ENCODE measurements around the gene TTLL12.
A peak's percentile ranks its signal among the peaks of the same experiment; 100 is the strongest.
"Not testable (repeated sequence)": the region's sequence is repeated elsewhere in the genome, so short reads cannot be mapped to it uniquely, and the experiment has no call there.

TTLL12 gene

GRCh38 chr22:43152003-43152356 is 35.0 kb downstream of the TTLL12 start:
- no peak for DNase-seq

DNA sequence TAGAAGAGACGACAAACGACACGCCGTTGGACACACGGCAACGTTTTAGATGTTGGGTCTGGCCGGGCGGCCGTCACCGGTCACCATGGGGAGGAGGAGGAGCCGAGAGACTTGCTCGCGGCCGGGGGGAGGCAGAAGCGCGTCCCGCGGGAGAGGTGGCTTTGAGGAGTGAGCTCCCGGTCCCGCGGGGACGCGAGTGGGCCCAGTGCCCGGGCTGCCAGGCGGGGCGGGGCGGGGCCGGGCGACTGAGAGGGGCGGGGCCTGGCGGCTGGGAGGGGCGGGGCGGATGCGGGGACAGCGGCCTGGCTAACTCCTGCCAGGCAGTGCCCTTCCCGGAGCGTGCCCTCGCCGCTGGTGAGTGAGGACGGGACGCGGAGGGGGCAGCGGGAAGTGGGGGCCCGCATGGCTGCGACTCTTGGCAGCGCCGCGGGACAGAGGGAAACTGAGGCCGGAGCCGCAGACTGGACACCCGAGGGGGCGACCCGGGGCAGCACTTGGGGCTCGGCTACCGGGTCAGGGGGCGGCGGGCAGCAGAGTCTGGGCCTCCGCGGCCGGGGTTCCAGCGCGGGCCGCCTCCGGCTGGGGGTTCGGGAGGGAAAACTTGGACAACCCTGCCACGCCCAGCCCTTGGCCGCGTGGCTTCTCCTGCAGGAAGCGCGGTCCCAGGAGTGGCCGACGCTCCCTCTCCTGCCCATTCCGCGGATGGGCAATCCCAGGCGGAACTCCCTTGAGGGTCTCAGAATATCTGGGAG is 35.5 kb downstream of the TTLL12 start, which contains the start of gene TSPO:
TSPO (plus strand) TSS at position 309 of the 752 bp plus-strand sequence. CDS start 7,680 bp downstream, outside the sequence.
- DNase-seq, result peak; percentile 65

GRCh38 chr22:43150731-43151206 is 36.2 kb downstream of the TTLL12 start:
- DNase-seq, result no peak

DNA sequence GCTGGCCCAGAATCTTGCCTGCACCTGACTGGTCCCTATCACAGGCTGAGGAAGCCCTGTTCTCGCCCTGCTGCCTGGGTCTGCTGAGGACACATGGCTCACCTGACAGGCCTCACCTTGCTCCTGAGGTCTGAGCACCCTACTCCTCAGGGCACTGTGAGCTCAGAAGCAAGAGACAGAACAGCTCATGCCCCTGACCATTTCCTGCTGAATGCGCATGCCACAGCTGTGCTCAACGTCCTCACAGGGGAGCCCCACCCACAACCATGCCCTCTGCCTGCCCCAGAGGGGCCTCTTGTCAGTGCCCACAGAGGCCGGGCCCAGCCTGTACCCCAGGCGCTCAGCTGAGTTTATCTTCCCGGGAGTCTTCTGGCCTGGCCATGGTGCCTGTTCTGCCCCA is 38.4 kb downstream of the TTLL12 start:
- DNase-seq, result no peak

DNA sequence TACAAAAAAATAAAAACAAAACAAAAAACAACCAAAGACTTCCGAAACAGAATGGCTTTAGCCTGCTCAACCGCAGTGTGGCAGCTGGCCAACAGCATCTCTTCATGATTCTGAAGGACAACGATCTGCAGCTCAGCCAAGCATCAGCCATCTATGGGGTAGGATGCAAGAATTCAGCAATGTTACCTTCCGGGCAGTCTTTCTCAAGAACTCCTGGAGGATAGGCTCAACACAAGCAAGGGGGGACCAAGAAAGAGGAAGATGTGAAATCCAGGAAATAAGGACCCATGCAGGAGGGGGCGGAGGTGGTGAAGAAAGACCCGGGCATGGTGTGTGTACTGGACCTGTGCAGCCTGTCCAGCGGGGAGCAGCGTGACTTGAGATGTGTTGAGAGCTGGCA is 39.1 kb downstream of the TTLL12 start:
- DNase-seq, result no peak

GRCh38 chr22:43146332-43146731 is 40.6 kb downstream of the TTLL12 start:
- DNase-seq, result not testable (repeated sequence)

GRCh38 chr22:43145371-43145770 is 41.6 kb downstream of the TTLL12 start:
- DNase-seq, result not testable (repeated sequence)

- no peak for DNase-seq
These were observed 42.0 kb downstream of the TTLL12 start for GRCh38 chr22:43144949-43145348.

- peak; percentile 88 for DNase-seq
These were observed 43.9 kb downstream of the TTLL12 start, which contains the start of gene MCAT for GRCh38 chr22:43142880-43143562. Gene MCAT (minus strand): TSS chr22:43143398. CDS start chr22:43143348, 50 bp downstream.

- DNase-seq, result no peak
These were observed 50.1 kb downstream of the TTLL12 start for GRCh38 chr22:43136801-43137200.

- DNase-seq, result peak; percentile 48
These were observed 50.7 kb downstream of the TTLL12 start for GRCh38 chr22:43136255-43136654.

DNA sequence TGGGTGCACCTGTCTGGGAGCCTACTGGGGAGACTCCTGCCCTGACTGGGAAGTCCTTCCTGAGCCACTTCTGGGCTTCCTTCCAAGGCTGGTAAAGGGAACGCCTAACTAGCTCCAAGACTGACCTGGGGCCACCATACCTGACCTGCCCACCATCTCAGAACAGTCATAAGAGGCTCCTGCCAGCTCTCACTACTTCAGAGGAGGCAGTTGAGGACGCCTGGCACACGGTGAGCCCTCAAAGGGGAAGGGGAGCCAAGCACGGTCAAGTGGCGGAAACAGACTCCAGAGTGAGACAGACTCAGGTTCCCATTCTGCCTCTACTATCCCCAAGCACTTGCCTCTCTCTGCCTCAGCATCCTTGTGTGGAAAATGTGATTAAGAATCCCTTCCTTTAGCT is 51.4 kb downstream of the TTLL12 start:
- DNase-seq, result no peak

DNA sequence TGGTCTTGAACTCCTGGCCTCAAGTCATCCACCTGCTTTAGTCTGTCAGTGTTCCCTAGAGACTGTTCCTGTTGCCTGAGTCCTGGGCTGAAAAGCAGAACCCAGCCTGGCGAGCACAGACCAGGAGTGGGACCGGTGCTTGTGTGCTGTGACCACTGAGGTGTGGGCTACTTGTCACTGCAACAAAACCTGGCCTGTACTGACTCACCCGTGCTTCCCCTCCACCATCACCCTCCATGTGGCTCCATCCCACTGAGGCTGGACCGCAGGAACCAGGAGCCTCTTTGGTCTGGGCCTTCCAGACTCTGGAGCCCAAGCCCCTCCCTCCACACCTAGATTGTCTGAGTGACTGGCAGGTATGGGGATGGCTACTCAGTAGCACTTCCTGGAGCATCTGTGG is 52.4 kb downstream of the TTLL12 start:
- DNase-seq, result no peak

DNA sequence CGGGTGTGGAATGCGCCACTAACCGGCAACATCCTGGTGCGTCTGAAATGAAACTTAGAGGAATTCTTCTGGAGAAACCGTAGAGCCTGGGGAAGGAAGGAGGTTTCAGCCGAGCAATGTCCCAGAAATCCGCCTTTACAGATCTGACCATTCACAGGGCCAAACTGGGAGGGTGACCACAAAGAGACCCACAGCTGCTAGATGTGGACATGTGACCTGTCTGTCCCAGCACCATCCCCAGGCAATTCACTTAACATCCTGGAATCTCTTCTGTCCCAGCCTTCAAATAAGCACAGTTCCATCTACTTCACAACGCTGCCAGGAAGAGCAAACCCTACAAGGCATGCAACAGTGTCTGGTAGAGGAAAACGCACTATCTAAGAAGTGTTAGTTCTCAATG is 53.5 kb downstream of the TTLL12 start:
- no peak for DNase-seq

GRCh38 chr22:43131773-43132501 is 55.0 kb downstream of the TTLL12 start:
- no peak for DNase-seq

GRCh38 chr22:43129426-43130425 is 57.2 kb downstream of the TTLL12 start:
- no peak for DNase-seq

GRCh38 chr22:43128928-43129424 is 58.0 kb downstream of the TTLL12 start:
- no peak for DNase-seq

- DNase-seq, result no peak
These were observed 58.8 kb downstream of the TTLL12 start for GRCh38 chr22:43128116-43128515.

GRCh38 chr22:43127166-43127908 is 59.6 kb downstream of the TTLL12 start:
- no peak for DNase-seq

GRCh38 chr22:43126501-43127165 is 60.3 kb downstream of the TTLL12 start:
- DNase-seq, result no peak
